Measurements from ENCODE around the gene ANGPTL8.

Gene ANGPTL8

GRCh38 chr19:11267316-11268085, 28.1 kb downstream of the ANGPTL8 start:
- Histone ChIP-seq H3K36me3 (ENCODE audit: control insufficient read depth in 5 of 5, insufficient read depth in 5 of 5, low read length in 5 of 5) (no peaks in the 10 kb centered on the region), H3K4me3 (ENCODE audit: low read depth in 1 of 5, low read length in 5 of 5) (no peak overlapping the region), H3K4me1 (ENCODE audit: control insufficient read depth in 5 of 5, insufficient read depth in 5 of 5, low read length in 5 of 5) (peaks cover 0 to 46% (median 16%) of the 10 kb centered on the region in 5 donors), H3K27me3 (ENCODE audit: control insufficient read depth in 5 of 5, insufficient read depth in 4 of 5, low read length in 5 of 5) (no peaks in the 10 kb centered on the region), H3K9me3 (ENCODE audit: control insufficient read depth in 5 of 5, low read length in 5 of 5) (no peaks in the 10 kb centered on the region), H3K27ac (ENCODE audit: low read depth, low read length) (peak overlapping the region; percentile 29), H3K9ac (ENCODE audit: low read length in 5 of 5) (no peak overlapping the region)

GRCh38 chr19:11268783-11269267, 29.4 kb downstream of the ANGPTL8 start:
- Histone ChIP-seq H3K9me3 (ENCODE audit: control insufficient read depth in 5 of 5, low read length in 5 of 5) (no peaks in the 10 kb centered on the region), H3K4me3 (ENCODE audit: low read depth in 1 of 5, low read length in 5 of 5) (no peak overlapping the region), H3K36me3 (ENCODE audit: control insufficient read depth in 5 of 5, insufficient read depth in 5 of 5, low read length in 5 of 5) (no peaks in the 10 kb centered on the region), H3K9ac (ENCODE audit: low read length in 5 of 5) (no peak overlapping the region), H3K27ac (ENCODE audit: low read depth, low read length) (peak overlapping the region; percentile 81), H3K4me1 (ENCODE audit: control insufficient read depth in 5 of 5, insufficient read depth in 5 of 5, low read length in 5 of 5) (peaks cover 0 to 40% (median 11%) of the 10 kb centered on the region in 5 donors), H3K27me3 (ENCODE audit: control insufficient read depth in 5 of 5, insufficient read depth in 4 of 5, low read length in 5 of 5) (no peaks in the 10 kb centered on the region)

GRCh38 chr19:11269408-11269807, 30.0 kb downstream of the ANGPTL8 start:
- no peak overlapping the region for H3K9ac ChIP-seq (ENCODE audit: low read length in 5 of 5)
- H3K27me3 ChIP-seq (ENCODE audit: control insufficient read depth in 5 of 5, insufficient read depth in 4 of 5, low read length in 5 of 5) = no peaks in the 10 kb centered on the region
- peaks cover 0 to 36% (median 8%) of the 10 kb centered on the region in 5 donors for H3K4me1 ChIP-seq (ENCODE audit: control insufficient read depth in 5 of 5, insufficient read depth in 5 of 5, low read length in 5 of 5)
- H3K9me3 ChIP-seq (ENCODE audit: control insufficient read depth in 5 of 5, low read length in 5 of 5) = no peaks in the 10 kb centered on the region
- no peak overlapping the region for H3K4me3 ChIP-seq (ENCODE audit: low read depth in 1 of 5, low read length in 5 of 5)
- peak overlapping the region; percentile 81 for H3K27ac ChIP-seq (ENCODE audit: low read depth, low read length)
- H3K36me3 ChIP-seq (ENCODE audit: control insufficient read depth in 5 of 5, insufficient read depth in 5 of 5, low read length in 5 of 5) = no peaks in the 10 kb centered on the region

- Histone ChIP-seq H3K9me3 (ENCODE audit: control insufficient read depth in 5 of 5, low read length in 5 of 5) (no peaks in the 10 kb centered on the region), H3K4me3 (ENCODE audit: low read depth in 1 of 5, low read length in 5 of 5) (no peak overlapping the region), H3K27ac (ENCODE audit: low read depth, low read length) (no peak overlapping the region), H3K27me3 (ENCODE audit: control insufficient read depth in 5 of 5, insufficient read depth in 4 of 5, low read length in 5 of 5) (no peaks in the 10 kb centered on the region), H3K36me3 (ENCODE audit: control insufficient read depth in 5 of 5, insufficient read depth in 5 of 5, low read length in 5 of 5) (no peaks in the 10 kb centered on the region), H3K9ac (ENCODE audit: low read length in 5 of 5) (no peak overlapping the region), H3K4me1 (ENCODE audit: control insufficient read depth in 5 of 5, insufficient read depth in 5 of 5, low read length in 5 of 5) (peaks cover 0 to 22% (median 4%) of the 10 kb centered on the region in 5 donors)
Observed at GRCh38 chr19:11273296-11273695, 33.9 kb downstream of the ANGPTL8 start.

GRCh38 chr19:11273989-11274388, 34.6 kb downstream of the ANGPTL8 start:
- H3K9me3 ChIP-seq (ENCODE audit: control insufficient read depth in 5 of 5, low read length in 5 of 5) = no peaks in the 10 kb centered on the region
- no peaks in the 10 kb centered on the region for H3K27me3 ChIP-seq (ENCODE audit: control insufficient read depth in 5 of 5, insufficient read depth in 4 of 5, low read length in 5 of 5)
- no peak overlapping the region for H3K9ac ChIP-seq (ENCODE audit: low read length in 5 of 5)
- H3K4me3 ChIP-seq (ENCODE audit: low read depth in 1 of 5, low read length in 5 of 5) = no peak overlapping the region
- peaks cover 0 to 20% (median 0%) of the 10 kb centered on the region in 5 donors for H3K4me1 ChIP-seq (ENCODE audit: control insufficient read depth in 5 of 5, insufficient read depth in 5 of 5, low read length in 5 of 5)
- H3K36me3 ChIP-seq (ENCODE audit: control insufficient read depth in 5 of 5, insufficient read depth in 5 of 5, low read length in 5 of 5) = no peaks in the 10 kb centered on the region
- no peak overlapping the region for H3K27ac ChIP-seq (ENCODE audit: low read depth, low read length)

- Histone ChIP-seq H3K27ac (ENCODE audit: low read depth, low read length) (no peak overlapping the region), H3K4me3 (ENCODE audit: low read depth in 1 of 5, low read length in 5 of 5) (no peak overlapping the region), H3K27me3 (ENCODE audit: control insufficient read depth in 5 of 5, insufficient read depth in 4 of 5, low read length in 5 of 5) (no peaks in the 10 kb centered on the region), H3K36me3 (ENCODE audit: control insufficient read depth in 5 of 5, insufficient read depth in 5 of 5, low read length in 5 of 5) (no peaks in the 10 kb centered on the region), H3K4me1 (ENCODE audit: control insufficient read depth in 5 of 5, insufficient read depth in 5 of 5, low read length in 5 of 5) (peaks cover 0 to 18% (median under 1%) of the 10 kb centered on the region in 5 donors), H3K9me3 (ENCODE audit: control insufficient read depth in 5 of 5, low read length in 5 of 5) (no peaks in the 10 kb centered on the region), H3K9ac (ENCODE audit: low read length in 5 of 5) (no peak overlapping the region)
Observed at GRCh38 chr19:11274533-11275086, 35.2 kb downstream of the ANGPTL8 start.

- no peaks in the 10 kb centered on the region for H3K27me3 ChIP-seq (ENCODE audit: control insufficient read depth in 5 of 5, insufficient read depth in 4 of 5, low read length in 5 of 5)
Observed at GRCh38 chr19:11278670-11279069, 39.3 kb downstream of the ANGPTL8 start.

GRCh38 chr19:11279505-11280236, 40.3 kb downstream of the ANGPTL8 start:
- Histone ChIP-seq H3K4me1 (ENCODE audit: control insufficient read depth in 5 of 5, insufficient read depth in 5 of 5, low read length in 5 of 5) (peaks cover 0 to 16% (median 1%) of the 10 kb centered on the region in 5 donors), H3K27ac (ENCODE audit: low read depth, low read length) (no peak overlapping the region), H3K4me3 (ENCODE audit: low read depth in 1 of 5, low read length in 5 of 5) (no peak overlapping the region), H3K9me3 (ENCODE audit: control insufficient read depth in 5 of 5, low read length in 5 of 5) (no peaks in the 10 kb centered on the region), H3K36me3 (ENCODE audit: control insufficient read depth in 5 of 5, insufficient read depth in 5 of 5, low read length in 5 of 5) (no peaks in the 10 kb centered on the region), H3K9ac (ENCODE audit: low read length in 5 of 5) (no peak overlapping the region), H3K27me3 (ENCODE audit: control insufficient read depth in 5 of 5, insufficient read depth in 4 of 5, low read length in 5 of 5) (no peaks in the 10 kb centered on the region)

More at GRCh38 chr19:11278670-11279069, 39.3 kb downstream of the ANGPTL8 start:
- Histone ChIP-seq H3K9me3 (ENCODE audit: control insufficient read depth in 5 of 5, low read length in 5 of 5) (no peaks in the 10 kb centered on the region), H3K4me1 (ENCODE audit: control insufficient read depth in 5 of 5, insufficient read depth in 5 of 5, low read length in 5 of 5) (peaks cover 0 to 16% (median 1%) of the 10 kb centered on the region in 5 donors), H3K27ac (ENCODE audit: low read depth, low read length) (no peak overlapping the region), H3K4me3 (ENCODE audit: low read depth in 1 of 5, low read length in 5 of 5) (no peak overlapping the region), H3K36me3 (ENCODE audit: control insufficient read depth in 5 of 5, insufficient read depth in 5 of 5, low read length in 5 of 5) (no peaks in the 10 kb centered on the region), H3K9ac (ENCODE audit: low read length in 5 of 5) (no peak overlapping the region)

GRCh38 chr19:11281356-11282049, 42.1 kb downstream of the ANGPTL8 start:
- Histone ChIP-seq H3K9me3 (ENCODE audit: control insufficient read depth in 5 of 5, low read length in 5 of 5) (no peaks in the 10 kb centered on the region), H3K4me1 (ENCODE audit: control insufficient read depth in 5 of 5, insufficient read depth in 5 of 5, low read length in 5 of 5) (peaks cover 0 to 16% (median 1%) of the 10 kb centered on the region in 5 donors), H3K27ac (ENCODE audit: low read depth, low read length) (no peak overlapping the region), H3K9ac (ENCODE audit: low read length in 5 of 5) (no peak overlapping the region), H3K36me3 (ENCODE audit: control insufficient read depth in 5 of 5, insufficient read depth in 5 of 5, low read length in 5 of 5) (no peaks in the 10 kb centered on the region), H3K27me3 (ENCODE audit: control insufficient read depth in 5 of 5, insufficient read depth in 4 of 5, low read length in 5 of 5) (no peaks in the 10 kb centered on the region), H3K4me3 (ENCODE audit: low read depth in 1 of 5, low read length in 5 of 5) (no peak overlapping the region)
